GM13976 (cell line): ENCODE results near the gene OTUB2.

Experiments used
- DNase-seq: peaks from one replicate; pipeline ENCODE4 v3.0.0; 2012; ENCODE audit warnings: low spot score
- in situ Hi-C: fragments of 300-500 bp; cut with MboI; formaldehyde crosslinking; loops from one replicate; pipeline ENCODE4 v1.12.0; 2022; ENCODE audit warnings: low sequenced_read_pairs, mixed read lengths, inconsistent platforms; ENCODE audit not compliant: unreplicated experiment
- TF ChIP-seq, protein P1 (sequence below): IDR thresholded peaks from 2 replicates; pipeline ENCODE4 v1.5.1; 2012; ENCODE audit warnings: borderline replicate concordance, mild to moderate bottlenecking; ENCODE audit not compliant: insufficient read depth; ENCODE audit errors: extremely low read depth, missing control alignments, control extremely low read depth

Gene OTUB2

DNA sequence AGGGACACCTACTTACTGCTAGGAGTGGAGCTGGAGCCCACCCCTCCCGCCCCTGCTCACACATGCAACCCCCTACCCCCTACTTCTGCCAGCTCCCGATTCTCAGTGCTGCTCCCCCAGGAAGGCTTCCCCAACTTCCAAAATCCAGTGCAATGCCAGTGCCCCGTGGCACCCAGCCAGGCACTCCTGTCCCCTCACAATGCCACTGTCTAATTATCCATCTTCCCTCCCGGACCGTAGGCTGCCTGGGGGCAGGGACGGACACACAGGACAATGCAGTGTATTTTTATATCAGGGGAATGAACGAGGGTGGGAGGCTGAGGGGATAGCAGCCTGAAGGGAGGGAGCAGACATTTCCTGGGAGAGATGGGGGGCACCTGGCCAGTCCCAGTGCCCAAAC lies 12.4 kb downstream of the OTUB2 start:
- no peak for DNase-seq
- in situ Hi-C loops, result loop anchor here (10.0 kb wide), 1 partner anchor 96 kb away; no protein-coding TSS in a partner anchor
- TF ChIP-seq, protein P1, sequence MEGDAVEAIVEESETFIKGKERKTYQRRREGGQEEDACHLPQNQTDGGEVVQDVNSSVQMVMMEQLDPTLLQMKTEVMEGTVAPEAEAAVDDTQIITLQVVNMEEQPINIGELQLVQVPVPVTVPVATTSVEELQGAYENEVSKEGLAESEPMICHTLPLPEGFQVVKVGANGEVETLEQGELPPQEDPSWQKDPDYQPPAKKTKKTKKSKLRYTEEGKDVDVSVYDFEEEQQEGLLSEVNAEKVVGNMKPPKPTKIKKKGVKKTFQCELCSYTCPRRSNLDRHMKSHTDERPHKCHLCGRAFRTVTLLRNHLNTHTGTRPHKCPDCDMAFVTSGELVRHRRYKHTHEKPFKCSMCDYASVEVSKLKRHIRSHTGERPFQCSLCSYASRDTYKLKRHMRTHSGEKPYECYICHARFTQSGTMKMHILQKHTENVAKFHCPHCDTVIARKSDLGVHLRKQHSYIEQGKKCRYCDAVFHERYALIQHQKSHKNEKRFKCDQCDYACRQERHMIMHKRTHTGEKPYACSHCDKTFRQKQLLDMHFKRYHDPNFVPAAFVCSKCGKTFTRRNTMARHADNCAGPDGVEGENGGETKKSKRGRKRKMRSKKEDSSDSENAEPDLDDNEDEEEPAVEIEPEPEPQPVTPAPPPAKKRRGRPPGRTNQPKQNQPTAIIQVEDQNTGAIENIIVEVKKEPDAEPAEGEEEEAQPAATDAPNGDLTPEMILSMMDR, result no peak

DNA sequence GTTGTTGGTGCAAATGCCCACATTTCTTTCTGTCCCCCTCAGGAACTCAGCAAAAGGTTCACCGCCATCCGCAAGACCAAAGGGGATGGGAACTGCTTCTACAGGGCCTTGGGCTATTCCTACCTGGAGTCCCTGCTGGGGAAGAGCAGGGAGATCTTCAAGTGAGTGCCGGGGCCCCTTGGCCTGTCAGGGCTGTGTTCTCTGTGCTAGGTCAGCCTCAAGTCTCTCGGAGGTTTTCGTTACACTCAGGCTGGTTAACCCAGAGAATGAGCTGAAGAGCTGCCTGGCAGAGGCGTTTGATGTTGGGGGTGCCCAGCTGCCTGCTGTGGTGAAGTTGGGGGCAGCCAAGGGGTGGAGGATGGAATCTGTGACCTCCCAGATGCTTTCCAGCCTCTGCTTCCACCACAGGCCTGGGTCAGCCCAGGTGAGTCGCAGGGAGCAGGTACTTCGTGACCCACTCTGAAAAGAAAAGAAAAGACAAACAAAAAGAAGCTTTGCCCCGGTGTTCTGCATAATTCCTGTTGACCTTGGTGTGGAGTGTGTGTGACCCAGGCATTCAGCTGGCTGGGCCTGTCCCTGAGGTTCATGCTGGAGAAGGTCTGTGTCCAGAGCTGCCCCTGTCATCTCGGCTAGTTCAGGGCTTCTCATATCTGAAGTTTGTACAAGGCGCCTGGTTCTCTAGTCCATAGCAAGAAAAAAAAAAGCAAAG lies 12.9 kb downstream of the OTUB2 start:
- peak; percentile 17 for DNase-seq
- in situ Hi-C loops, result loop anchor here (10.0 kb wide), 1 partner anchor 96 kb away; no protein-coding TSS in a partner anchor
- TF ChIP-seq, protein P1, result no peak

DNA sequence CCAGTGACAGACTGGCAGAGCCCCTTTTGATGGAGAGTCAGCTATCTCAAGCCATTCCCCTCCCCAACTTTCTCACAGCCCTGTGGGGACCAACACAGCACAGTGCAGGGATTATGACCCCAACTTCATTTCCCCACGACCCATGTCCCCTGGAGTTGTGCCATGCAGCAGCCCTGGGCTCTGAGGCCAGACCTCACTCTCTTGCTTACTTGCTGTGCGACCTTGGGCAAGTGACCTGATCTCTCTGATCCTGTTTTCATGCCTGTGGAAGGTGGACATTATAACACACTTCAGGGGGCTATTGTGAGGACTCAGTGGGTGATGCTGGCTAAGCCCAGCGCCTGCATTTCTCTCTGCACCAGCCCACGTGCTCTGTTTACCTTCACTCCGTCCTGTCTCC lies 14.1 kb downstream of the OTUB2 start:
- in situ Hi-C loops, result no loop called here
- TF ChIP-seq, protein P1, result no peak
- peak; percentile 19 for DNase-seq

DNA sequence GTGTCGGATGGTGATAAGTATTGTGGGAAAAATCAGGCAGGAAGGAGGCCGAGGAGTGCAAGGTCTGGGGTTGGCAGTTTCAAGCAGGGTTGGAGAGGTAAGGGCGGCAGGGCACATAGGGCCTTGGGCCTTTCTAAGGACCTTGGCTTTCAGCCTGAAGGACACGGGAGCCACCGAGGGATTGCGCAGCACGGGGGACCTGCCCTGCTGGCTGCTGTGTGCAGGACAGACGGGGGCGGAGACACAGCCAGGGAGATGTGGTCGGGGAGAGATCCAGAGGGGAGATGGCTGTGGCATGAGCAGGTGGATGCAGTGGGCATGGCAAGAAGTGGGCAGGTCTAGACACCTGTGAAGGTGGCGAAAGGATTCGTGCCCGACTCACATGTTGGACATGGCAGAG lies 14.7 kb downstream of the OTUB2 start:
- DNase-seq, result no peak
- TF ChIP-seq, protein P1, result no peak
- in situ Hi-C loops, result no loop called here

DNA sequence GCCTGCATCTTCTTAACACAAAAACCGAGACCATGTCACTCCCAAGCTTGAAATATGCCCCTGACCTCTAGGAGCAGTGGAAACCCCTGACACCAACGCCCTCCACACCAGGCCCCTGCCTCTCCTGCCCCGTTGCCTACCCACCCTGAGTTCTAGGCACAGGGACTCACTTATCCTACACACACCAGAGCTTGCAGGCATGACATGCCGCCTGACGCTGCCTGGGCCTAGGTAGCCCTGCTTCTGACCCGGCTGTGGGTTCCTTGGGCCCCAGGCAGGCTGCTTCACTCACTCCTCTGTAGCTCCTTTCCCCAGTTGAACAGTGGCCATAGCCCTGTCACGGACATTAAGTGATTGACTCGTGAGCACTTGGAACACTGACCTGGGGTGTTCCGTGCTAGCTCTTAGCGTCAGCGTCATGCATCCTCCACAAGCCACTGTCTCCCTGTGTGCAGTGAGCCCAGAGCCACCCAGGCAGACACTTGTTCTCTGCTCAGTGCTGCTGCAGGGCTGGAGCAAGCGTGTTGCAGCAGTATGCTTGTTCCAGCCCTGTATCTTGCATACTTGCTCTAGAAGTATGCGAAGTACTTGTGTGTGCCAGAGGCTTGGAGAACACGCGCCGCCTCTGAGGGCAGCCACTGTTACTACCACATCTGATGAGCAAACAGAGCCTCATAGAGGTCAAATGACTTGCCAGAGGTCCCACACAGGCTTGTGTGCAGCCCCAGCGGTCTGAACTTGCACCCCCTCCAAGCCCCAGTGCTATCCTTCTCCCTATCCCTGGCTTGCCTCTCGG lies 15.6 kb downstream of the OTUB2 start:
- in situ Hi-C loops, result no loop called here
- TF ChIP-seq, protein P1, result no peak
- DNase-seq, result no peak

DNA sequence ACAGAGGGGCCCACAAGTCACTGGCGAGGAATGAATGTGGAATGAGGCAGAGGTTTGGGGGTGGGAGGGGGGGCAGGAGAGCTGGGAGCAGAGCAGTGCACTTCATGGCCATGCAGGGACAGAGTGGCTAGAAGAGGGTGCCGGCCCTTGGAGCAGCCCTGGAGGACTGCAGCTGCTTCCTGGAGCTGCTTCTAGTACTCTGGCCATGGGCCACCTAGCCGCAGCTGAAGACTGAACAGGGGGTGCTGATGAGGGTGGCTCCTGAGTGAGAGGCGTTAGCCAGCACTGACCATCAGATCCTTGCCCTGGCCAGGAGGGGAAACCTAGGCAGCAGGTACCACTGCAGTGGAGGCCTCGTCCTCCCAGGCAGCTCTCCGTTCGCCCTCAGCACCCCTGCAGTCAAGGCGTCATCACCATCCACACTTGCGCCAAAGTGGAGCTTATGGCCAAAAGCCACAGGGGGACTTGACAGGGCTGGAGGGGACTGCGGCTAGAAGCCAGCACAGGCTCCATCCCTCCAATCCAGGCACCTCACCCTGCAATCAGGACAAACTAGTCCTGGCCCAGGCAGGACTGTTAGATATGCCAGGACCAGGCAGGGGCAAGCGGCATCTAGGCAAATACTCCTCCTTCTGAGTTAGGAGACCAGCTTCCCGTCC lies 16.4 kb downstream of the OTUB2 start:
- TF ChIP-seq, protein P1, result no peak
- in situ Hi-C loops, result no loop called here
- DNase-seq, result no peak
